HepG2 (cell line): Measurements from ENCODE around the gene SCFD2. TPM values are rescaled to one million over a fixed set of nuclear protein-coding genes. Genes with fewer than 3 reads are reported as not detected.

ENCODE experiments used
- ATAC-seq: fragments of 200-7000 bp; cut with Tn5 transposase; 3 replicates; pipeline ENCODE4 v1.9.1; 2020; ENCODE audit warnings: mild to moderate bottlenecking, moderate library complexity
- BruUV-seq: library from RNA; stranded (reverse); fragments of 400-500 nt; replicated peaks from 2 replicates; lab custom pipeline; 2021; lab: Mats Ljungman, UMichigan
- CTCF ChIA-PET: fragments of 300-600 bp; formaldehyde crosslinking; extraction: SDS; loops from one replicate; lab custom pipeline; 2021; ENCODE audit warnings: low total read pairs, inconsistent platforms, low intra/inter-chr PET ratio; lab: Yijun Ruan, JAX
- POLR2A ChIA-PET: fragments of 350-600 bp; sonication (Branson Sonifier 250); formaldehyde crosslinking; loops from one replicate; lab custom pipeline; 2020; ENCODE audit warnings: antibody characterized with exemption, inconsistent platforms; lab: Yijun Ruan, JAX
- DNase-seq: peaks from one replicate; pipeline ENCODE4 v3.0.0-alpha.2; 2015; ENCODE audit warnings: low spot score
- FAIRE-seq: peaks from 3 replicates; lab custom pipeline; 2011; peaks lifted over from hg19 to GRCh38; lab: Jason Lieb, UNC
- H2AFZ ChIP-seq: one replicate; pipeline ENCODE4 v1.6.1; 2011; ENCODE audit warnings: low read length, inconsistent platforms
- H3K27ac ChIP-seq: fragments of 300-600 bp; 3 replicates; pipeline ENCODE4 v1.8.0; 2011; ENCODE audit warnings: mixed run types, mild to moderate bottlenecking, mixed read lengths, low read length, inconsistent platforms; ENCODE audit not compliant: insufficient read depth; ENCODE audit errors: extremely low read length
- H3K27me3 ChIP-seq, 2 experiments: fragments of 200-600 bp in 1 of 2; 2 replicates in 1 of 2; 3 replicates in 1 of 2; pipeline versions ENCODE4 v1.6.0 to v1.8.0; 2011; ENCODE audit warnings: low read length in 2 of 2, mild to moderate bottlenecking in 2 of 2, moderate library complexity in 2 of 2, inconsistent platforms in 1 of 2; ENCODE audit not compliant: insufficient read depth in 2 of 2, control insufficient read depth in 1 of 2
- H3K36me3 ChIP-seq, 2 experiments: fragments of 200-600 bp in 1 of 2; replicated peaks in 1 of 2; 2 replicates in 1 of 2; 3 replicates in 1 of 2; pipeline versions ENCODE4 v1.5.1 to v1.8.0; 2011; ENCODE audit warnings: low read length in 2 of 2, inconsistent platforms in 1 of 2; ENCODE audit not compliant: insufficient read depth in 2 of 2, control insufficient read depth in 1 of 2
- H3K4me1 ChIP-seq: 2 replicates; pipeline ENCODE4 v1.5.1; 2012; ENCODE audit warnings: low read length, inconsistent platforms; ENCODE audit not compliant: insufficient read depth
- H3K4me2 ChIP-seq: 2 replicates; pipeline ENCODE4 v1.6.0; 2011; ENCODE audit warnings: low read depth, low read length, inconsistent platforms
- H3K4me3 ChIP-seq, 3 experiments: fragments of 200-600 bp in 1 of 3; sonication (generic), shearing (Covaris generic) in 1 of 3; replicated peaks in 1 of 3; 2 replicates each; pipeline ENCODE4 v1.5.1; 2011 to 2016; ENCODE audit warnings: low read length in 3 of 3, inconsistent platforms in 2 of 3, low read depth in 2 of 3, mild to moderate bottlenecking in 2 of 3, control low read depth in 1 of 3, mixed read lengths in 1 of 3; ENCODE audit not compliant: insufficient read depth in 1 of 3
- H3K79me2 ChIP-seq: one replicate; pipeline ENCODE4 v1.6.1; 2011; ENCODE audit warnings: low read length, inconsistent platforms; ENCODE audit not compliant: insufficient read depth
- H3K9ac ChIP-seq: 2 replicates; pipeline ENCODE4 v1.6.0; 2011; ENCODE audit warnings: mild to moderate bottlenecking, low read depth, low read length, inconsistent platforms; ENCODE audit not compliant: insufficient read depth
- H3K9me3 ChIP-seq: 2 replicates; pipeline ENCODE4 v1.5.1; 2012; ENCODE audit warnings: mild to moderate bottlenecking, low read length
- H4K20me1 ChIP-seq: 2 replicates; pipeline ENCODE4 v1.6.0; 2011; ENCODE audit warnings: inconsistent platforms, mild to moderate bottlenecking, low read length, moderate library complexity; ENCODE audit not compliant: insufficient read depth
- CHD4 ChIP-seq: fragments of 200-600 bp; sonication (generic); IDR thresholded peaks from 2 replicates; pipeline ENCODE4 v1.7.0; 2017; ENCODE audit warnings: mild to moderate bottlenecking, low read length, borderline replicate concordance
- KLF6 ChIP-seq: IDR thresholded peaks from 2 replicates; pipeline ENCODE4 v1.8.0; 2016; ENCODE audit warnings: missing biosample characterization, missing genetic modification reagents
- SRSF9 ChIP-seq: fragments of 200-400 bp; formaldehyde crosslinking; IDR thresholded peaks from 2 replicates; pipeline ENCODE4 v1.6.1; 2018; ENCODE audit warnings: borderline replicate concordance, mild to moderate bottlenecking, low read depth, low read length; ENCODE audit not compliant: insufficient read depth, poor library complexity, severe bottlenecking
- ZNF550 ChIP-seq: sonication (generic); formaldehyde crosslinking; IDR thresholded peaks from 2 replicates; pipeline ENCODE4 v1.4.0; 2020; ENCODE audit warnings: mild to moderate bottlenecking, missing genetic modification reagents, borderline replicate concordance
- WGBS: methylation state at CpG from one replicate; pipeline ENCODE4 v1.1.6; 2017; ENCODE audit warnings: low lambda C conversion rate; 5-methylcytosine and 5-hydroxymethylcytosine counted together
- in situ Hi-C: cut with HindIII; loops from 2 replicates; pipeline ENCODE4 v1.10.0; 2017; ENCODE audit warnings: low pct_unique_long_range_greater_than_20kb; ENCODE audit not compliant: extremely low pct_ligation_motif_present
- intact Hi-C: fragments of 100-400 bp; cut with micrococcal nuclease; formaldehyde crosslinking; loops from one replicate; pipeline ENCODE4 v1.10.0; 2022; ENCODE audit not compliant: unreplicated experiment
- polyA plus RNA-seq, 8 experiments: library from polyadenylated mRNA; depleted of rRNA in 3 of 8; stranded (reverse) in 7 of 8; unstranded in 1 of 8; fragments of >200 nt; fragmentation: Illumina TruSeq in 4 of 8; extraction: Trizol in 4 of 8; gene quantifications; 2 replicates each; pipeline versions ENCODE4 v1.2.1 to v1.2.3, GENCODE V29; 2011 to 2016; ENCODE audit warnings: low read depth in 4 of 8, missing spikeins in 1 of 8, mixed read lengths in 1 of 8; ENCODE audit not compliant: insufficient read depth in 1 of 8
- total RNA-seq, 5 experiments: library from RNA; depleted of rRNA; stranded (reverse); fragments of >200 nt; fragmentation: Illumina TruSeq; extraction: Trizol; gene quantifications; 2 replicates each; pipeline ENCODE4 v1.2.3, GENCODE V29; 2016; ENCODE audit warnings: low read depth in 1 of 5

SCFD2 gene
- total and polyA plus RNA-seq, 2 of the 13 experiments (the other 11 are each of a cell fraction or from before 2014, with no cell fraction given) = 4.6 to 15.6 TPM

- Histone ChIP-seq H3K79me2 (no peaks in the 10 kb centered on the region), H3K4me3 (no peak overlapping the region), H3K9ac (no peak overlapping the region)
- POLR2A ChIA-PET = no interaction called here
- BruUV-seq = no TSS peak
- ATAC-seq = no peak
- no peak for TF ChIP-seq ZNF550 (CRISPR knock-in tag)
- TF ChIP-seq CHD4 = no peak
- no peak for TF ChIP-seq KLF6 (CRISPR knock-in tag)
- TF ChIP-seq, all 625 proteins: peak for 0
- peaks cover 8% of the 10 kb centered on the region; the same call in 1 of the 2 replicates for H3K4me1 ChIP-seq
- no peak overlapping the region for H3K27ac ChIP-seq
- no peaks in the 10 kb centered on the region for H4K20me1 ChIP-seq
- no peaks in the 10 kb centered on the region for H3K36me3 ChIP-seq
- no peaks in the 10 kb centered on the region for H3K27me3 ChIP-seq
- 94% methylated on average over 2 of the region's 2 CpGs for WGBS
- intact Hi-C loops = no loop called here
- no peak overlapping the region for H3K4me2 ChIP-seq
- in situ Hi-C loops = no loop called here
- H2AFZ ChIP-seq = no peak overlapping the region
- DNase-seq (no peak), FAIRE-seq (no peak)
- no peaks in the 10 kb centered on the region for H3K9me3 ChIP-seq
- CTCF ChIA-PET = no interaction called here
These were observed 339.6 kb downstream of the SCFD2 start for GRCh38 chr4:53026233-53026632.

- Histone ChIP-seq H3K9ac (no peak overlapping the region), H4K20me1 (no peaks in the 10 kb centered on the region), H3K36me3 (no peaks in the 10 kb centered on the region), H3K4me3 (no peak overlapping the region), H2AFZ (no peak overlapping the region), H3K4me2 (no peak overlapping the region), H3K27ac (no peak overlapping the region), H3K79me2 (no peaks in the 10 kb centered on the region), H3K27me3 (no peaks in the 10 kb centered on the region), H3K4me1 (peaks cover 32% of the 10 kb centered on the region), H3K9me3 (no peaks in the 10 kb centered on the region)
- FAIRE-seq (no peak), DNase-seq (no peak), ATAC-seq (no peak)
- POLR2A ChIA-PET = no interaction called here
- BruUV-seq = no TSS peak
- intact Hi-C loops = no loop called here
- in situ Hi-C loops = loop anchor here (25.0 kb wide), 3 partner anchors 589 to 889 kb away; no protein-coding TSS in a partner anchor
- CTCF ChIA-PET = no interaction called here
- no peak for TF ChIP-seq SRSF9
- WGBS = 93% methylated on average over 3 of the region's 3 CpGs
These were observed 342.1 kb downstream of the SCFD2 start for GRCh38 chr4:53023677-53024299.
